HepG2 (cell line): Measurements from ENCODE around the gene SELENOI.

ENCODE experiments used
- MTA1 ChIP-seq: sonication (generic); formaldehyde crosslinking; IDR thresholded peaks from 2 replicates; pipeline ENCODE4 v1.4.0; 2020; ENCODE audit warnings: missing genetic modification reagents, mild to moderate bottlenecking, borderline replicate concordance
- SMC3 ChIP-seq: IDR thresholded peaks from 2 replicates; pipeline ENCODE4 v1.6.1; 2011; ENCODE audit warnings: low read length, improper control_type of control experiment
- THYN1 ChIP-seq: sonication (generic); formaldehyde crosslinking; IDR thresholded peaks from 2 replicates; pipeline ENCODE4 v1.8.1; 2023; ENCODE audit warnings: low read depth, mild to moderate bottlenecking, moderate library complexity, missing genetic modification reagents, borderline replicate concordance
- TF ChIP-seq, protein P1 (sequence below): sonication (generic); formaldehyde crosslinking; IDR thresholded peaks from 2 replicates; pipeline ENCODE4 v1.5.0; 2020; ENCODE audit warnings: mild to moderate bottlenecking, missing genetic modification reagents, moderate library complexity
- TF ChIP-seq, protein P2 (sequence below): IDR thresholded peaks from 2 replicates; pipeline ENCODE4 v1.6.1; 2016; ENCODE audit warnings: low read depth, control low read depth

DNA sequence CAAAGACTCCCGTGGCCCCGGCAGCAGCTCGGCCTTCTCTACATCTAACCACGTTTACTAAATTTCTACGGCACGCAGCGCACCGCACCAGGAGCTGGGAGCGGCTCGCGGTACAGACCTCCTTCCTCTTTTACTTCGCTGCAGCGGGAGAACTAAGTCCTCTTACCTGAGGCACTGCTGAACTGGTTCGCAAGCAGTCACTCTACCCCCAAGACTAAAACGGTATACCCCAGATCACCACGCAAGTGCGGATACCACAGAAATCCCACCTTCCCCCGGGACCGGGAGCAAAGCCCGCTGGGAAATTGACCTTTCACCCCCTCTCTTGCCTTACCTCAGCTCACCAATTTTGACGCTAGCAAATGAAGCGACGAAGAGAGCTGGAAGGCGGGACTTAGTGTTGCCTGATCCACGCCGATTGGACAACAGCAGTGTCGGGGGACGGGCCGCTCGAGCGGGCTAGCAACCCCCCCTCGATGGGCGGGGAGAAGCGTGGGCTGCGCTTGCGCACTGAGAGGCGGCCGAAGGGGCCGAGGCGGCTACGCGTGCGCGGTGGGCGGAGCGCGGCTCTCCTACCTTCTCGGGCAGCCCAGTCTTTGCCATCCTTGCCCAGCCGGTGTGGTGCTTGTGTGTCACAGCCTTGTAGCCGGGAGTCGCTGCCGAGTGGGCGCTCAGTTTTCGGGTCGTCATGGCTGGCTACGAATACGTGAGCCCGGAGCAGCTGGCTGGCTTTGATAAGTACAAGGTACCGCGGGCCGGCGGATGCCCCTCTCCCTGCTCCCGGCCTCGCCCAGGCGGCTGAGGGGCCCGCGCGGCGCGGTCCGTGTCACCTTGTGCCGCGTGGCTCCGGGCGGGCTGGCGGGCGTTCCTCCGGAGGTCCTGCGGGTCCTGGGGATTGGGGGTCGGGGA lies at the start of gene SELENOI:
- TF ChIP-seq, protein P1, sequence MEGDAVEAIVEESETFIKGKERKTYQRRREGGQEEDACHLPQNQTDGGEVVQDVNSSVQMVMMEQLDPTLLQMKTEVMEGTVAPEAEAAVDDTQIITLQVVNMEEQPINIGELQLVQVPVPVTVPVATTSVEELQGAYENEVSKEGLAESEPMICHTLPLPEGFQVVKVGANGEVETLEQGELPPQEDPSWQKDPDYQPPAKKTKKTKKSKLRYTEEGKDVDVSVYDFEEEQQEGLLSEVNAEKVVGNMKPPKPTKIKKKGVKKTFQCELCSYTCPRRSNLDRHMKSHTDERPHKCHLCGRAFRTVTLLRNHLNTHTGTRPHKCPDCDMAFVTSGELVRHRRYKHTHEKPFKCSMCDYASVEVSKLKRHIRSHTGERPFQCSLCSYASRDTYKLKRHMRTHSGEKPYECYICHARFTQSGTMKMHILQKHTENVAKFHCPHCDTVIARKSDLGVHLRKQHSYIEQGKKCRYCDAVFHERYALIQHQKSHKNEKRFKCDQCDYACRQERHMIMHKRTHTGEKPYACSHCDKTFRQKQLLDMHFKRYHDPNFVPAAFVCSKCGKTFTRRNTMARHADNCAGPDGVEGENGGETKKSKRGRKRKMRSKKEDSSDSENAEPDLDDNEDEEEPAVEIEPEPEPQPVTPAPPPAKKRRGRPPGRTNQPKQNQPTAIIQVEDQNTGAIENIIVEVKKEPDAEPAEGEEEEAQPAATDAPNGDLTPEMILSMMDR: no peak; the same call in 1 of the 2 replicates
- TF ChIP-seq THYN1 (CRISPR knock-in tag): peak; percentile 82; the same call in 1 of the 2 replicates
- TF ChIP-seq SMC3: no peak
- peak; percentile 50; the same call in 1 of the 2 replicates for TF ChIP-seq MTA1 (CRISPR knock-in tag)
- TF ChIP-seq, protein P2, sequence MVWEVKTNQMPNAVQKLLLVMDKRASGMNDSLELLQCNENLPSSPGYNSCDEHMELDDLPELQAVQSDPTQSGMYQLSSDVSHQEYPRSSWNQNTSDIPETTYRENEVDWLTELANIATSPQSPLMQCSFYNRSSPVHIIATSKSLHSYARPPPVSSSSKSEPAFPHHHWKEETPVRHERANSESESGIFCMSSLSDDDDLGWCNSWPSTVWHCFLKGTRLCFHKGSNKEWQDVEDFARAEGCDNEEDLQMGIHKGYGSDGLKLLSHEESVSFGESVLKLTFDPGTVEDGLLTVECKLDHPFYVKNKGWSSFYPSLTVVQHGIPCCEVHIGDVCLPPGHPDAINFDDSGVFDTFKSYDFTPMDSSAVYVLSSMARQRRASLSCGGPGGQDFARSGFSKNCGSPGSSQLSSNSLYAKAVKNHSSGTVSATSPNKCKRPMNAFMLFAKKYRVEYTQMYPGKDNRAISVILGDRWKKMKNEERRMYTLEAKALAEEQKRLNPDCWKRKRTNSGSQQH (CRISPR knock-in tag): peak; percentile 97
